ENCODE results near the gene OR9G1. TPM values are rescaled to one million over a fixed set of nuclear protein-coding genes. Genes with fewer than 3 reads are reported as not detected.

The OR9G1 gene
- total RNA-seq (ENCODE audit: low replicate concordance), result not detected in 2 replicates

DNA sequence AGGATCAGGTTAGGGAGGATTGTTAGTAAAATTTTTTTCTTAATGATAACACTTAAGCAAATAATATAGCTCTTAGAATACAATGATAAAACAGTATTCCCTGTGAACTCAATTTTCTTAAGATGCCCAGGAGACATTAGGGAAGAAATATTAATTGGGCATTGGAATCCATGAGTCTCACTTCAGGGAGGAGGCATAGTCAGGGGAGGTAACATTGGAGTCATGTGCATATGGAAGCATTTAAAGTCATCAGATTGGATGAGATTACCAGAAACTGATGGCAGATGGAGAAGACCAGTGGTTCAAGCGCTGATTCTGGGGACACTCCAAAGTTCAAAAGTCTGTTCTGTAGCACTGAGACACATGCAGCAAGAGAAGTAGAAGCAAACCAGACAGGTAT, at the start of gene OR9G1:
Gene OR9G1, plus strand, starts transcription at position 301 of the 400 bp plus-strand sequence. CDS start 1,293 bp downstream, outside the sequence.

DNA sequence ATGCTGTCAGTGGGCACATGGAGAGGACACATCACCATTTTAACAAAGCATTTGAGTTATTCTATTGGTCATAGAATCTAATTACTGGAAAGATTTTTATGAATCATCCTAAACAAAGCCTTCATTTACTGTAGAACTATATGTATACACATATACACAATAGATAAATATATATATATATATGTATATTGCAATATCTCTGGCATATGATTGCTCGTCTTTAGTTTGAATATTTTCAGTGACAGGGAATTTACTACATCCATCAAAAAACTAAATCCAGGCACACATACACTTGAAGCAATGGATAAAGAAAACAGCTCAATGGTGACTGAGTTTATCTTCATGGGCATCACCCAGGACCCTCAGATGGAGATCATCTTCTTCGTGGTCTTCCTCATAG, 35.5 kb upstream of the OR9G1 start, which contains the start of gene OR5AR1:
Gene OR5AR1, plus strand, starts transcription at position 301 of the 400 bp plus-strand sequence. Its CDS starts 0 bp downstream, at position 301.

DNA sequence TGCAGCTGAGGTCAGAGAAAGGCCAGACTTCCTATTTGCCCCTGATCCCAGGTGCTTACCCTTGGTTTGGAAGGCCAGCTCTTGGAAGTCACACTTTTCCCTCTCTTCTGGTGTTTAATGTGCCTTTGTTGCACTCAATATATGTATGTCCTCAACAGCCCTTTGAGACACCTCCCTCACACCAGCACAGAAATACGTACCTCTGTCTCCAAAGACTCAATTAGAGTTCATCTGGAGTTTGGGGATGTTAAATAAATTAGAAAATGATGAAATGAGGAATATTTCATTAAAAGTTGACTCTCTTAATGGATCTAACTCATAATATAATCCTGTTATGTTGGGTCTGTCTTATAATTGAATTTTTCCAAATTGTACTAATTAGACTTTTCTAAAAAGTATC, 49.7 kb downstream of the OR9G1 start, which contains the start of gene OR9G4:
Gene OR9G4, minus strand, starts transcription at position 101 of the 400 bp plus-strand sequence. CDS start 4,931 bp downstream, outside the sequence.

Other genes with a start within 250 kb of the OR9G1 start
- not detected in 2 replicates for gene OR5M3, start 225.7 kb upstream of the OR9G1 start, total RNA-seq (ENCODE audit: low replicate concordance)
- not detected in 2 replicates for gene OR5M8, start 207.7 kb upstream of the OR9G1 start, total RNA-seq (ENCODE audit: low replicate concordance)
- gene OR5M11, start 155.8 kb upstream of the OR9G1 start, total RNA-seq (ENCODE audit: low replicate concordance), result not detected in 2 replicates
- gene OR5M10, start 121.4 kb upstream of the OR9G1 start, total RNA-seq (ENCODE audit: low replicate concordance), result not detected in 2 replicates
- gene OR5M1, start 84.2 kb upstream of the OR9G1 start, total RNA-seq (ENCODE audit: low replicate concordance), result not detected in 2 replicates
- gene OR5AP2, start 56.7 kb upstream of the OR9G1 start, total RNA-seq (ENCODE audit: low replicate concordance), result not detected in 2 replicates
- gene OR5AR1, start 35.4 kb upstream of the OR9G1 start, total RNA-seq (ENCODE audit: low replicate concordance), result not detected in 2 replicates
- gene OR9G4, start 49.6 kb downstream of the OR9G1 start, total RNA-seq (ENCODE audit: low replicate concordance), result not detected in 2 replicates